Measurements from ENCODE around the gene EBF4.

GRCh38 chr20:2753461-2754040 is 61.0 kb downstream of the EBF4 start:
- TF ChIP-seq CTCF (IDR thresholded peaks at IDR 0.05) (no peak), POLR2A (IDR thresholded peaks at IDR 0.05) (no peak)
